Endometrial microvascular endothelial cells (primary cell): ENCODE results near the gene LDB2. TPM values are rescaled to one million over a fixed set of nuclear protein-coding genes. Genes with fewer than 3 reads are reported as not detected.

ENCODE experiments used
- in situ Hi-C: cut with HindIII; loops from 2 replicates; pipeline ENCODE4 v1.10.0; 2017; ENCODE audit warnings: low sequenced_read_pairs, low pct_unique_long_range_greater_than_20kb; ENCODE audit errors: inconsistent ontology term
- total RNA-seq: library from RNA; depleted of rRNA; stranded (reverse); fragments of >200 nt; gene quantifications from one replicate; pipeline ENCODE4 v1.2.3, GENCODE V29; 2015; ENCODE audit errors: inconsistent ontology term

The LDB2 gene
- total RNA-seq, 1 donor from 2014 or later = 46.6 TPM

DNA sequence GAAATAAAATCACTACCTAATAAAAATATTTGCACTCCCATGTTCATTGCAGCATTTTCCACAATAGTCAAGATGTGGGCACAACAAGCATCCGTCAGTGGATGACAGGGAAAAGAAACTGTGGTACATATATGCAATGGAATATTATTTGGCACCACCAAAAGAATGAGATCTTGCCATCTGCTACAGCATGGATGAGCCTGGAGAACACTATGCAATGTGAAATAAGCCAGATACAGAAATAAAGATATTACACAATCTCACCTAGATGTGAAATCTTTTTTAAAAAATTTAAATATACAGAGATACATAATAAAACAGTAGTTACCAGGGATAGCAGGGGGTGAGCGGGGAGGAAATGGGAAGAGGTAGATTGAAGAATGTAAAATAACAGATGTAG is 44.8 kb downstream of the LDB2 start:
- in situ Hi-C loops = no loop called here

DNA sequence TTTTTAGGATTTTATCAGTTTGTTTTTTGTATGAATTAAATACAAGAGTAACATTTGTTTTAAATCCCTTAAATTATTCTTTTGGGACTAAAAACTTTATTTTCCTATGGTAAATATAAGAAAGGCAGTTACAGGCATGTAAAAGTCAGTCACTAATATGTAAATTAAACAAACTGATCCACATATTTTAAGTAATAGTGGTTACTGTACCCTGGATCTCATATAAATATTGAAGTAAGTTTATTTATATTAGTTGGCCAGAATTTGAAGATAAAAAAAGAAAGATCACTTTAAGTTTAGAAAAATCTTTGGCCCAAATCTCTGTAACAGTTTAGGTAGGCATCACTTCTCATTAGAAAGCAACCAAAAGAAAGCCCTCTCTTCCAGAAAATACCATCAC is 45.8 kb downstream of the LDB2 start:
- in situ Hi-C loops = no loop called here

DNA sequence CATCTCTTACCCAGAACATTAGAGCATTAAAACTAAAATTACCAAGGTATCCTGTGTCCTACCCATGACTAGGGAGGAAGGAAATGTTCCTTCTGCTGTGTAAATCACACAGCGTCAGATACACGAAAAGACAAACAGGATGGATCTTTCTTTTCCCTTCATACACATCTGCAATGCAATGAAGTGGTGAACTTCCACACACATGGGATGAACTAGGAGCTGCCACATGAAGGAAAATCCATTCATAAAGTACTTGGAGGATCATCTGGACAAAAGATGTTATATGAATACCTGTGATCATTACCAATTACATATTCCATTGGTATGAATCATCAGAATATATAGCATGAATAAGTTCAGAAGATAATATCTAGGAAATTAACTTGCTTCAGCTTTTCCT is 46.2 kb downstream of the LDB2 start:
- in situ Hi-C loops = no loop called here

DNA sequence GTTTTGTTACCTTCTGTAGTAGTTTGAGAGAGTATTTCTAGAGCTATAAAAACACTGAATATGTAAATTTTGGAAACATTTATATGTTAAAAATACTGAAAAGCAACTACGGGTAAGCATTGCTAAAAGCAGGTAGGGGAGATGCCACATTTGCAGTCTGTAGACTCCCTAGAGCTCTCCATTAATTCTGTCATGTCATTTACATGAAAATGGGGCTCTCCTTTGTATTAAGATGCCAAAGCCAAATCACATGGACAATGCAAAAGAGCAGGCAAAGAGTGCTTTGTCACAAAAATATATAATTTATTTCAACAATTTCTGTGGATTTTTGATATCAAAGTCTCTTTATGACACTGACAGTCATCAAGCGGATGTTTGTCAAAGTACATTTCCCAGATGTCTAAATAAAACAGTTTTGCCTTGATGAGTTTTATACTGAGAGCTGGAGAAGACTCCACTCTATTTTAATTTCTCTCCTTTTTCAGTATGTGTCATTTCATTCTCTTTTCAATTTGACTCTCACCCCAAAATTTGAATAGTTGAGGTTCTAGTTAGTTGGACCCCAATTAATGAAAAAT is 51.8 kb downstream of the LDB2 start:
- in situ Hi-C loops = no loop called here

DNA sequence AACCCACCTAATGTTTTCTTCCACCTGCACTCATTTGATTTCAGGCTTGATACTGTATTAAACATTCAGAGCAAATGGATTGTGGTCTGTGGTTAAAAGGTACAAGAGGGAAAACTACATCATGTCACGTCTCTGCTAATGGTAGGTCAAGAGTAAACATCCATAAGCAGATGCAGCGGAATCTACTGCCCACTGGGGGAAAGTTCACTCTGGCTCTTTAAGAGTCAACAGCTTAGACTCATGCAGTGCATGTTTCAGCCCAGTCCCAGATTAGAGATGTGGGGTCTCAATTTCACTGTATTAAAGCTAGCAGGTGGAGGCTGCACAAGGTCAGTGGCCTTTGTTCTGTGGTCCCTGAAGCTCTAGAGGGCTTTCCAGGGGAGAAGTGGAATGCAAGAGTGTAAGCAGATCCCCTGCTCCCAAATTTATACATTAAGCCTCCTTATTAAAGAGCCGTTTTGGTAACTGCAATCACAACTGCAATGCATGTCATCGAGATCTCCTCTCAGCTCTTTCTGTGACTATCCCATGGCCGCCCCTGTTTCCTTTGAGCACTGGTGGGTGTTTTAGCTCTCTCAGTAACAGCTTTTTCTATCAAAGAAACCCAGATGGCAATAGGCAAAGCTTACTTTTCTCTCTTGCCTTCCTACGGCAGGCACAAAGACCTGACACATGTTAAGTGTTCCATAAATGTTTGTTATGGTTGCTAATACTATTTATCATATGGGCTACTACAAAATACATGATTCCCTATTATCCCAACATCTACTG is 53.4 kb downstream of the LDB2 start:
- in situ Hi-C loops = no loop called here

DNA sequence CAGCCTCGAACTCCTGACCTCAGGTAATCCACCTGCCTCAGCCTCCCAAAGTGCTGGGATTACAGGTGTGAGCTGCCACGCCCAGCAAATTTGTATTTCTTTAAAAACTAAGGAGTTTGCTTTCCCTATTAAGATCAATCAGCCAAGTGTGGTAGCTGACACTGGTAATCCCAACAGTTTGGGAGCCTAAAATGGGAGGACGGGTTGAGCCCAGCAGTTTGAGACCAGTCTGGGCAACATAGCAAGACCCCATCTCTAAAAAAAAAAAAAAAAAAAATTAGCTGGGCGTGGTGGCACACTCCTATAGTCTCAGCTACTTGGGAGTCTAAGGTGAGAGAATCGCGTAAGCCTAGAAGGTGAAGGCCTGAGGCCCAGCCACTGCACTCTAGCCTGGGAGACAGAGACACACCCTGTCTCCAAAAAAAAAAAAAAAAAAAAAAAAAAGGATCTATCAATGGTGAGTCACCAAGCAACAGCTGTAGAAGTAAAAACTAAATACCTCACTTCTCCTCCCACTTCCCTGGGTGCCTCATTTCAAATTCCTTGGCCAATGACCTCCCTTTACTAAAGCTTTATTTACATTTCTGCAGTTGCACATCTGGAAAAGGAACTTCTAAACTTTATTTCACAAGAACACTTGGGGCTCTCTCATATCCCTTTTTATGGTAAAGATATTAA is 54.5 kb downstream of the LDB2 start:
- in situ Hi-C loops = no loop called here

DNA sequence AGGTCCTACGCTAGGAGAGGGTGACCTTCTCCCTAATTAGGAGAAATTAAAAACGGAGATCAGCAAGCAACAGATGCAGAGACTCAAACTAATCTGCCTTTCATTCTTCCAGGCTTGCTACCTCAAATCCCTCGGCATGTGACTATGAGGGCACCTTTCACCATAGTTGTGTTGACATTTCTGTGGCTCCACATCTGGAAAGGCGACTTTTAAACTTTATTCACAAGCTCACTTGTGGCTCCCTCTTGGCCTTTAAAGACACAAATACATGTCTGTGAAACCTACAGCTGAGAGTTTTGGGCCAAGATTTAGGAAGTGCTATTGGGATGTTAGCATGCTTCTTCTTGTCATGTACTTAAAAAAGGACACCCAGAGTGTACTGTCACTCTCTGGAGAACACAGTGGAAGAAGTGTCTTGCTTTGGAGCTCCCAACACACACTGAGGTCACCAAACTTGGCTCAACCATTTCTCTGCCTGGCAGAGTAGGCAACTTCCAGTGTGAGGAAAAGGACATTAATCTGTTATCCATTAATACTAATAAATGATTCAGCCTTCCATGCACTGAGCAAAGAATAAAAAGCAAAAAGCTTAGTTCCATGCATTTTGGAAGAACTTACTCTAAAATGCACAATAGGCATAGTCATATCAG is 60.1 kb downstream of the LDB2 start:
- in situ Hi-C loops = no loop called here

DNA sequence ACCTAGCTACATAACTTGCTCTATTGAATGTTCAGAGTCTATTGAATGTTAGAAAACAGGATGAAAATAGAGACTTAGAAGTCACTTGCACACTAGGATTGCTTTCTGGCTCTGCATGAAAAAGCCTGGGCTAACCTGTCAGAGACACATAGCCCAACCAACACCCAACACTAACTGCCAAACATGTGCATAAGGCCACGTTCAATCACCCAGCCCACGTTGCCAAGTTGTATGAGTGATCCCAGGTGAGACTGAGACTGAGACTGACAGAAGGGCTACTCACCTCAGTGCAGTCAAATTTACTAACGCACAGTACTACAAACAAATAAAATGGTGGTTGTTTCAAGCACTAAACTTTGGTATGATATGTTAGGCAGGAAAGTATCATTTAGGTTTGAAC is 61.0 kb downstream of the LDB2 start:
- in situ Hi-C loops = no loop called here

DNA sequence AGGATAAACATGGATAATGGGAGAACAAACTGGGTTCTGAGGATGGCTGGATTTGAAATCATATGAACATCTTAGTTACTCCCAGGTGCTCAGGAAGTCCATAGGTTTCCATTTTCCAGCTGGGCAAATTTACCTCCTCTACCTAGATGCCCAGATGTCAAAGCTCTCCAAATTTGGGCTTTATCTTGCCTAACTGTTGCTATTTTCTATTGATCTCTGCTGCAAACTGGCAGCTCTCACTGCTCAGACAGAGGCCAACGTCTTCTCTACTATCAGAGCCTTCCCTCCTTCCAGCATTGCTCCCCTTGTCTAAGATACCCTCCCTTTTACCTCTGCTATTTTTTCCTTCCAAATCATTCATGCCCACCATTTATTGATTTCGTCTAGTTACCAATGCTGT is 62.1 kb downstream of the LDB2 start:
- in situ Hi-C loops = no loop called here

DNA sequence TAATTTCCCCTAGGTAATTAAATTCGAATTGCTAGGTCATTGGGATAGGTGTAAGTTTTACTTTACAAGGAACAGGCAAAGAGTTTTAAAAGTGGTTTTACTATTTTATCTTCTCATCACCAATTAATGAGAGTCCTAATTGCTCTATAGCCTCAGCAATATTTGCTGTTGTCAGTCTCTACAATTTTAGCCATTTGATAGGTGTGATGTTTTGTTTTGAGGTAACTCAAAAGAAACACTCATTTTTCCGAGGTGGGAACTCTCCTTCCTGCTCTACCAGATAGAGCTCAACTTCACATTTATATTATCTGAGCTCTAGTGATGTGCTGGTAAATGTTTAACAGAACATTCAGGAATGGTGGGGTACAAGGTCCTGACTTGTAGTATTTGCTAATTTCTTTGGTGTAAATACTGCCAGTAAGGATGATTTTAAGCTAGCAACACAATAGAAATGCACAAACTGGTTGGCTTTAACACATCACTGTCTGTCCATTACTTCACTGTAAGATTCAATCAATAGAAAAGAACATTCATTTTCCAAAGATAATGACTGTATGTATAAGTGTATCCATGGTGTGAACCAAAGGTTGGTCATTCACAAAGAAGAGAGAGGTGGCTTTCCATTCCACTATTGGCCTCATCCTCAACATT is 62.7 kb downstream of the LDB2 start:
- in situ Hi-C loops = no loop called here

DNA sequence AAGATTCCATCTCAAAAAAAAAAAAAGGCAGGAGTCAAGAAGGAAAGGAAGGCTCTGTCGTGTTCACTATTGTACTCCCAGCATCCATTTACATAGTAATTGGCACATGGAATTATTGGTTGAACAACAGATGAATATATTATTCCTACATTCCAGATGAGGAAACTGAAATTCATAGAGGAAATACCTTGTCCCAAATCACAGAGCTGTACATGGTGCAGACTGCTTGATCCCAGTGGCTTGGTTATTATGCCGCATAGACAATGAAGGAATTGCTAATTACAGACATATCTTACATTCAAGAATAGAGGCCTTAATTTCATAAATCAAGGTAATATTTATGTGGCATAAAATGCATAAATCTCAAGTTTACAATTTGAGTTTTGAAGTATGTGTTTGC is 63.6 kb downstream of the LDB2 start:
- in situ Hi-C loops = no loop called here

DNA sequence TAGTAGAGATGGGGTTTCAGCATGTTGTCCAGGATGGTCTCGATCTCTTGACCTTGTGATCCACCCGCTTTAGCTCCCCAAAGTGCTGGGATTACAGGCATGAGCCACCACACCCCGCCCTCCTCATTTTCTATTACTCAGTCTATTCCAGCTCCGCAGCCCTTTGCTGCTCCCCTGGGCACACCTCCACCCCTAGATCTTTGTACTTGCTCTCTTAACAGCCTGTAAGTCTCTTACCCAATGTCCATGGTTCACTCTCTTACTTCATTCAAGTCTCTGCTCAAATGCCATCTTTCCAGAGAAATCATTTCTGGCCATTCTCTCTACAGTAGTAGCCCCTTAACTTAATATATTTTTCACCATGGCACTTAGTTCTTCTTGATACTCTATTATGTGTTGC is 64.7 kb downstream of the LDB2 start:
- in situ Hi-C loops = no loop called here

DNA sequence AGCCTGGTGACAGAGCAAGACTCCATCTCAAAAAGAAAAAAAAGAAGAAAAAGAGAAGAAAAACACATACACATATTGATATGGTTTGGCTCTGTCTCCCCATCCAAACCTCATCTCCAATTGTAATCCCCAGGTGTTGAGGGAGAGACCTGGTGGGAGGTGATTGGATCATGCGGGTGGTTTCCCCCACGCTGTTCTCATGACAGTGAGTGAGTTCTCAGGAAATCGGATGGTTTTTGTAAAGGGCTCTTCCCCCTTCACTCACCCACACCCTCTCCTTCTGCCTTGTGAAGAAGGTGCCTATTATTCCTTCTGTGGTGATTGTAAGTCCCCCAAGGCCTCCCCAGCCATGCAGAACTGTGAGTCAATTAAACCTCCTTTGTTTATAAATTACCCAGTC is 68.4 kb downstream of the LDB2 start:
- in situ Hi-C loops = no loop called here

DNA sequence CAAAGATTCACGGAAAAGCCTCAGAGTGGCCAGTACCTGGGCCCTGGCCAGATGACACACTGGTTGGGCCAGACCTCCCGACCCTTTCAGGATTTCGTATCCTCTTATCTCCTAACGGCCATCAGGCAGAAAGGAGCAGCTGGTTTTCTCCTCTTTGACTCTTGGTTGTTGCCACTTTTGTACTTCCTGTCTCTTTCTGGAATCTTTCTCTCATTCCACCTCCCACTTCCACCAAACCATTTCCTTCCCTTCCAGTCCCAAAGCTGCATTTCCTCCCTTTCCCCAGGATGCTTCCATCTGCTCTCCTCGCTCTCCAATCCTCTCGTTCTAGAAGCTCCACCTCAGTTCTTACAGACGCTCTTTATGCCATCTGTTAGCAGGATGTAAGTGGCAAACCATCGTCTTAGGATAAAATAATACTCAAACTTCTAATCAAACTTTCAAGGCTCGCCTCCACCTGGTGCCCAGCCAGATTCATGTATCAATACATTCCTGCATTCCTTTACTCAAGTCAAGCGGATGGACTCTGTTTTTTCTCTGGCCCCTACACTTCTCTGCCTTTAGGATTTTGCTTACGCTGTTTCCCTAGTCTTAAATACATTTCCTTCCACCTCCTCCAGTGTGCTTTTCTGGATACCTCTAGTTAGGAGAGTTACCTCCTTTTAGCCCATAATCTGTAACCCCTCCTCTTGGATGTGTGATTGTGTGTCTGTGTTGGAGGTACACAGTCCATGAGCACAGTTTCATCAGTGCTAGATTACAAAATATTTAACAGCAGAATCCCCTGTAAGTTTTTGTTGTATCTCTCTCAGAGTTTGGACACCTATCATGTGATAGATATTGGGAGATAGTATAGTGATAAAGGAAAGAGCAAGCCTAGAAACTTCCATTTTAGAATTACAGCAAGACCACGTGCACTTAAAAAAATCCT is 70.4 kb downstream of the LDB2 start:
- in situ Hi-C loops = no loop called here

DNA sequence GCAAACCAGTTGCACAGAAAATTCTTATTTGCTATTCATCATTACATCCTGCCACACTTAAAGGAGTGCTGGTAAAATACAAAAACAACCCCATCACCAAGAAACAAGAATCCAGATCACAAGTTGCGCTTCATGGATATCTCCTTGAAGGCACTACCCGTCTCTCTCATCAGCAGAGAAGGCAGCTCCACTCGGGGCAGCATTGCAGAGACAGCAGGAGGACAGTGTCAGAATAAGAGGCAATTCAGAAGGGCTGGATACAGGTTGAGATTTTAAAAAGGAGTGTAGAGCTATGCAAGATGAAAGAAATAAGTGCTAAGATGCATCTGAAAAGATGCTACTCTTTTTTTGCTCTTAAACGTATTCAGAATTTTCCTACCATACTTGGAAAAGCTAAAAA is 71.4 kb downstream of the LDB2 start:
- in situ Hi-C loops = no loop called here

DNA sequence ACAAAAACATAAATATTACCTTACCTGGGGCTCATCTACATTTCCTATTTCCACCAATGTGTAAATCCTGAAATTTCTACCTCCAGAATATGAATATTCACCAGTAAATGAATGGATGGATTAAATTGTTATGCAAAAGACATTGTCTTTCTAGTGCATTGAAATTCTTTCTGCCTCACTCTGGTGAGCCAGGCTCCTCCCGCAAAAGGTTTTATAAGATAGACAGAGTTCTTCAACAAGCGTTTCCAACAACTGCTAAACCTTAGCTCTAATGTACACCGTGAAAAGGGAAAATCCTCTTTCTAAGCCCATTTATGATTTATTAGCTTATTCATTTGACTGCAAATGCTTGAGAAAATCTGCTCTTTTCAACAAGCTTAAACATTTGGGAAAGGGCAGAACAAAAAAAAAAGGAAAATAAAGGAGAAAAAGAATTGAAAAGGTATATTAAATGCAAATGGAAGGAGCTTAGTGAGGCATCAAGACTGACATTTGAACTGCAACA is 72.0 kb downstream of the LDB2 start:
- in situ Hi-C loops = no loop called here

DNA sequence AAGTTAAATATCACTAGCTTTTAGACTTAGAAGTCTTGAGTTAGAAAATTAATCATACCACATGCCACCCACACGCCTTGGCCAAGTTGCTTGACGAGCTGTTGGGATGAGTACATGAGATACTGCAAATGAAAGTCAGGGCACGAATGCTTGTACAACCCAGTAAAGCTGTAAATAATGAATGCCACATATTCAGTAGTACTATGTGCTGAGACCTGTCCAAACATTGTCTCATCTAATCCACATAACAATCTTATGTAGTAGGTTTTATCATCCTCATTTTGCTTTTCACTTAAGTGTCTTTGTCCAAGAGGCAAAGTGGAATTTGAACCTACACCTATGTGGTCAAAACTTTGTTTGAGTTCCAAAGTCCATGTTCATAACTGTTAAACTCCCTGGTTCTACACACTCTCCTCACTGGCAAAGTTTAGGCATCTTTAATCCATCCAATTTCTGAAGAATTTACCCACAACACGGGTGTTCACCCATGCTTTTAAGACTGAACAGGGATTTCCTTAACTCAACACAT is 74.1 kb downstream of the LDB2 start:
- in situ Hi-C loops = no loop called here

DNA sequence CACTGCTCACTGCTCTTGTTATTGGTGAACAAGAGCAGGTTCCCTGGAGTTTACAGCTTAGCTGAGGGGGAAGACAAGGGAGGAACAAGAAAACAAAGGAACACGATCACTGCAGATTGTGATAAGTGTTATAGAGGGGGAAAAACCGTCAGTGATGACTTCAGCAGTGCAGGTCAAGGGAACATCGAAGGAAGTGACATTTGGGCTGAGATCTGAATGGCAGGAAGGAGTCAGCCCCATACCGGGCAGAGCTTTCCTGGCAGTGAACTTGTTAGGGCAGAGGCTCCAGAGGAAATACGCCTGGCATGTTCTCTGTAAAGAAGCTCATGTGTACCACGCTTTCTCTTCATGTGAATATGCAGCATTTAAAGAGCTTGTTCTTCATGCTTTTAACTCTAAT is 78.1 kb downstream of the LDB2 start:
- in situ Hi-C loops = no loop called here
